Activated T-cell treated with anti-CD3 and anti-CD28 coated beads for 48 hours (primary cell): Measurements from ENCODE around the gene NEDD4L.

Experiments used
- DNase-seq: peaks from one replicate; pipeline ENCODE4 v3.0.0-alpha.2; 2020; ENCODE audit warnings: low read depth

The NEDD4L gene

GRCh38 chr18:58212274-58212673 lies 168.2 kb downstream of the NEDD4L start:
- no peak for DNase-seq

DNA sequence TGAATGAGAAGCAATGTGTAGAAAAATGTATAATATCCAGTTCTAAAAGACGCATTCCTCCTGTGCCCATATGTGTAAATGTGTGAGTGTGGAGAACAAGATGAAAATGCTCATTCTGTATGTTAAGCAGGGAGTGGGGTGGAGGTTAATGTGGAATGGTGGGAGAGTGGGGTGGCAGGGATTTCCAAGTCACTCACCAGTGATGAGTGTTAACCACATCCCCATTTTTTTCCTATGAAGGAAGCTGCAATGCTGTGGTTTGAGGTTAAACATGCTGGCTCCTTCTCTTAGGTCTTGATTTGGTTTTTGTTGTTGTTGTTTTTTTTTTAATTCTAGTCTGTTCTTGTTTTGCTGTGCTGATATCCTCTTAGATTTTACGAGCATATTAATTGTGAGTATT lies 169.4 kb downstream of the NEDD4L start:
- DNase-seq = no peak

DNA sequence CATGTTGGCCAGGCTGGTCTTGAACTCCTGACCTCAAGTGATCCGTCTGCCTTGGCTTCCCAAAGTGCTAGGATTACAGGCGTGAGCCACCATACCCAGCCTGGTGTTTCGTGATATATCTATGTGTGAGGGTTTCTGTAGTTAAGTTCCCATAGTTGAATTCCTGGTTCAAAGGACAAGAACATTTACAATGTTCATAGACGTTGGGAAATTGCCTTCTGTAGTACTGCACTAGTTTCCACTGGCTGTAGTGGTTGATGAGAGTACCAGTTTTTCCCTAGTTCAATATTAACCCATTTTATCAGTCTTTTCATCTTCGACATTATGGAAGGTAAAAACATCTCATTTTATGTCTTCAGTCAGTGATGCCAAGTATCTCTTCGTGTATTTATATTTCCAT lies 171.0 kb downstream of the NEDD4L start:
- no peak for DNase-seq

DNA sequence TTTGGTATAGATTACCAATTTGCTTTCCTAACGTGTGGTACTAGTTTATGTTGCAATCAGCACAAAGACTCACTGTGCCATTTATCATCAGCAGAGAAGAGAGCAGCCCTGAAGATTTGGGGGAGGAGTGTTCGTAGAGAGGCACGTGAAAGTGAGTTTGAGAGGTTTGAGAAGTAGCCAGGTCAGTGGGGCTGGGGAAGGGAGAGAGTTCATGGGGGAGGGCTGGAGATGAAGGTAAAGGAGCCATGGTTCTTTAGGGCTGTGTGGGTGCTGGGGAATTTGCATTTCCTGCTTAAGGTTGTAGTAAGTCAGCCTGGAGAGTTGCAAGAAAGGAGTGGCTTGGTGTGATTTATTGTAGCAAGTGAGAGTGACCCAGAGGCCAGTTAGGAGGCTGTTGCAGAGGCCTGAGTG lies 172.1 kb downstream of the NEDD4L start:
- no peak for DNase-seq

- DNase-seq = no peak
Observed at GRCh38 chr18:58217052-58217451, 173.0 kb downstream of the NEDD4L start.

DNA sequence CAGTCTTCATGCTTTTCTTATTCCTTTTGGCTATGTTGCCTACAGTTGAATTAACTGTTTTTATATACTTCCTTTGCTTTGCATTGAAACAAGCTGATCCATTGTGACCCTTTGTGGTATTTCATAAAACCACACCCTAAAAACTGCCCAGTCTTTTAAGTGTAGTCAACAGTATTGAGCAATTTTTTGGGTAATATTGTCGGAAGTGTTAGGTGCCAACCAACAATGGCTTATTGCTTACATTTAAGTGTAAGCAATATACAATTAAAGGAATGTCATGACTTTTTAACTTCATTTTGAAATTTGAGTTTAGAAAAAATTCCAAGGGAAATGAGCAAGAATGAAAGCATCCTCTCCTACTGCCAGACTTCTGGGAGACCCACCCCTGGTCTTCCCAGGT lies 174.1 kb downstream of the NEDD4L start:
- DNase-seq = no peak

DNA sequence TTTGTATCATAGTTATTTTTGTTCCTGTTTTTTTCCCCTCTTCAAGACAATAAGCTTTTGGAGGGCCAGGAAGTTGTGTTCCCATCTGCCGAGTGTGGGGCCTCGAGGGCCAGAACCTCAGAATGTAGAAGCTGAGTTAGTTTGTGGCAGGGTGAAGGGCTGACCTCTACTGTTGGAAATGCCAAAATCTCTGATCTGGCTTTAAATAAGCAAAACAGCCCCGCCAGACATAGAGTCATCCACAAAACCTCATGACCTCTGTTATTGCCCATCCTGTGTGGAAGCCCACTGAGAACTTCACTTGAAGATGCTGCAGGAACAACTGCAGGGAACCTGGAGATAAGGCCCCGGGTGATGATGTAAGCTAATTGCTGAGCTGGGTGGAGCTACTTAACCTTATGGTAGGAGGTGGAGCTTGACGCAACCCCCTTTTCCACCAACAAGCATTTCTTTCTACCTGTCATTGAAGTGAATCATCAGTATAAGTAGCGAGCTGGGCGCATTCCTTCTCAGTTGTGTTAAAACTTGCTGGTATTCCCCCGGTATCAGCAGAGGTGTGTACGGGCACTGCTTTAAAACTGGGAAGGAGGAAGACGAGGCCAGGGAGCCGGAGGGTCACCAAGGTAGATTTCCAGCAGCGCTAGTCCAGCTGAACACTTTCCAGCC lies 177.2 kb downstream of the NEDD4L start:
- no peak for DNase-seq

- DNase-seq = no peak
Observed at GRCh38 chr18:58222432-58223125, 178.6 kb downstream of the NEDD4L start.

- DNase-seq = no peak
Observed at GRCh38 chr18:58223717-58224424, 179.8 kb downstream of the NEDD4L start.

DNA sequence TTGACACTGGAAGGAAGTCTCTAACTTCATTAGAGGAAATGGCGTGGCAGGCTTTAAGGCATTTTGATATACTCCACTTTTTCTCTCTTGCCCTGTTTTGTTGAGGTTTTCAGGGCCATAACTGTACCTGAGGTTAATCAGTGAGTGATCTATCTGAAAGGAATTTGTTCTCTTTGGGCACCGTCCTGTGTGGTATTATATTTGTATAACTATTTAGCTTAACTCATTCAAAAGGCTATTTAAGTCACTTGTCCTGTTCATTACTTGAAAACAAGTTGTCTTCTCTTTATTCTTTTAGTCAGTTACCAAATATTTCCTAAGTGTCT lies 180.4 kb downstream of the NEDD4L start:
- no peak for DNase-seq

GRCh38 chr18:58225101-58225500 lies 181.1 kb downstream of the NEDD4L start:
- DNase-seq = peak; percentile 33

DNA sequence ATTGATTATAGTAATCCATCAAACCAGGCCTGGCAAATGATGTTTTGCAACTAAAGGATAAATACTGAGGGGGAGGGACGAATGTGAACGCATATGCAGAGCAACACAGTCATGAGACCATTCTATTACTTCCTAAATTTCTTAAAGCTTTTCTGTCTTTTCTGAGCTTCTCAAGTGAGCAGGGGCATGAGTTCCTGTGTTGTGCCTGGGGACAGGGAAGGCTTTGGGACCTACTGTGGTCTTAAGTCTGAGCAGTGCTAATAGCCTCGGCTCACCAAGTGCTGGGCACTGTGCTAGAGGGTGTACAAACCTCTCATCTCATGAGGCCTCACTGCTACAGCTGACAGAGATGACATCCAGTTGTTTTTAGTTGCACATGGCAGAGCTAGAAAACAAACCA lies 182.4 kb downstream of the NEDD4L start:
- no peak for DNase-seq

- no peak for DNase-seq
Observed at GRCh38 chr18:58227361-58227930, 183.4 kb downstream of the NEDD4L start.

GRCh38 chr18:58228176-58228575 lies 184.2 kb downstream of the NEDD4L start:
- DNase-seq = no peak

GRCh38 chr18:58228762-58229161 lies 184.7 kb downstream of the NEDD4L start:
- DNase-seq = no peak

DNA sequence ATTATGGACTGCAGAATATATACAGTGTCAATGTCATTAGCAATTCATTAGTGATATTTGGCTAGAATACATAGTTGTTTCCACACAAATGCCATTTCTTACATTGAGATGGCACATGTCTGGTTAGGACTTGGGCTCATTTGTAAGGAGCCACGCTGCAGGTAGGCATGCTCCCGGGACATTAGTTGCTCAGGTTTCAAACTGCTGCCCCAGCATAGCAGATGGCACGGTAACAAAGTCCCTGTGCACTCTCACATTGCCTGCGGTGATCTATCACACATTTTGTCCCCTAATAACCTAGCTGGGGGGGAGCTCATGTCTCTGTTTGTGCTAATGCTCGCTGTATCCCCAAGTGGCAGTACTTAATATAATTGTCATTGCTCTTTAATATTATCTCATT lies 185.1 kb downstream of the NEDD4L start:
- DNase-seq = no peak

GRCh38 chr18:58230438-58231179 lies 186.6 kb downstream of the NEDD4L start:
- no peak for DNase-seq

DNA sequence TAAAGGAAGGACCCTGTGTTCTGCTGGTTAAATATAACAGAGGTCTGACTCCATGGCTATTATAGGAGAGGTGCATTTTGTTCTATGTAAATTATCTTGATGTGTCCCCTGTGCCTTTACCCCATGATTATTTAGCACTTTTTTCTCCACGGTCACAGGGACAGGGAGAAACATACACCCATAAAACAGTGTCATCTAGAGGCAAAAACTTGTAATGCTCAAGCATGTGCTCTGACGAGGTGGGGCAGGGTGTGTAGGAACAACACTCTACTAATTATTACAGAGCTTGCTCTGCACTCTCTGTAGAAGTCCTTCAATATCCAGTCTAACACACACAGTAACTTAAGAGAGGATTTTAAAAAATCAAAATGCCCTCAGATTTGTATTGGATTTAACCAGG lies 187.9 kb downstream of the NEDD4L start:
- DNase-seq = no peak

DNA sequence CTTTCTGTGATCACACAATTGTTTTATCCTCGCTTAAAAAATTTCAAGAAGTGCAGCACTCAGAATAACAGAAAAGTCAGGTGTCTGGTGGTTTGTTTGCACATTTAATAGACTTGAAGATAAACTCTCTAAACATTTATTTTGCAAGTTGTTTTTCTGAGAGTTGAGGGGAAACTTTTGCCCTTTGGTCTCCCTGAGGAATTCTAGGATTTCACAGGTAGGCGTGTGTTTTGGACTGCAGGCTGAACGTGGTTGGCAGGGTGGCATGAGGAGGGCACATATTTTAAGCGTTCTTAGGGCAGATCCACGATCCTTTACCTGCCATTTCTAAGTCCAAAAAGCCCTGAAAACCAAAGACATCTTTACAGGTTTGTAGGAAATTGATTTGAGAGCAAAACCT lies 188.6 kb downstream of the NEDD4L start:
- no peak for DNase-seq

GRCh38 chr18:58234359-58234741 lies 190.3 kb downstream of the NEDD4L start:
- DNase-seq = no peak

DNA sequence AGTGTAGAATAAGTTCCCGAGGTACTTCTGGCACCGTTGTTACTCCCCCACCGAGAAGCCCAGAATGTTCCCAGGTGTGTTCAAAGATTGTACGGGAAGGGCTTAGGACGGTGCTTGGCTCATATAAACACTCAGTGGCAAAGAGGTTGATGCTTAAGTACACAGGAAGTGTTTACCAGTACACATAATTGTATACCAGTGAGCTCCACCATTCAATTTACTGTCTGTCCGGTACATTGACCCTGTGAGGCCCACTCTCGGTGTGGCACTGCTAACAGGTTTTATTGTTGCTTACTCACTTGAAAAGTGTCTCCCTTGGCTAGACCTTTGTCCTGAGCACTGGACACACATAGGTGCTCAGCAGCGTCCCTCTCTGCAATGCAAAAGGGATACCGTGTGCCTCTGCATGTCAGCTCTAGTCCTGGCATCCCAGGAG lies 191.0 kb downstream of the NEDD4L start:
- no peak for DNase-seq

DNA sequence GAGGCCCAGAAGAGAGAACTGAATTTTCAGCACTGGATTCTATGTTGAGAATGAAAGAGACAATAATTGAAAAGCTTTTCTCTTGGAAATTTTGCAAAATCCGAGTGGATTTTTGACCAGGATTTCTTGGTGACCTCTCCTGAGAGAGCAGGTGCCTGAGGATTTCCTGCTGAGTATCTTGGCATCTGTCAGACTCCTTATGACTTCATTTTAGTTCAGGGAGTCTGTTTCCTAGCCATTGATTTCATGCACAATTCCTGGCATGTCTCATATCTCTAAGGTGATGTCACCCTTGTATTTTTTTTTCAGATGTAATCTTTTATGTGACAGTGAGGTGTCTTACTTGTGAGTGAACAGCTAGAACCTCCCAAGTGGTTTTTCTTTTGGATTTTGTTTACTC lies 195.9 kb downstream of the NEDD4L start:
- no peak for DNase-seq
